ENCODE results near the gene SNX25. TPM values are rescaled to one million over a fixed set of nuclear protein-coding genes. Genes with fewer than 3 reads are reported as not detected.
"Not testable (repeated sequence)": the region's sequence is repeated elsewhere in the genome, so short reads cannot be mapped to it uniquely, and the experiment has no call there.

Gene SNX25
- total RNA-seq, 1 donor from 2014 or later, result 13.0 TPM

- no peak overlapping the region for H3K27ac ChIP-seq
- H3K4me3 ChIP-seq, result no peak overlapping the region
- TF ChIP-seq CTCF (IDR thresholded peaks at IDR 0.05) (no peak), POLR2AphosphoS5 (IDR thresholded peaks at IDR 0.05; ENCODE audit: insufficient read depth in 1 of 2, low read depth in 1 of 2) (no peak), POLR2A (IDR thresholded peaks at IDR 0.05) (no peak)
- H3K9me3 ChIP-seq, result no peaks in the 10 kb centered on the region
- no peaks in the 10 kb centered on the region for H3K36me3 ChIP-seq
- no peaks in the 10 kb centered on the region for H3K4me1 ChIP-seq
- H3K27me3 ChIP-seq, result no peaks in the 10 kb centered on the region
- intact Hi-C loops (cut with DNase I), result no loop called here
- DNase-seq (ENCODE audit: extremely low spot score in 2 of 2), result no peak
Measured at GRCh38 chr4:185255868-185256267, 46.5 kb downstream of the SNX25 start.

DNA sequence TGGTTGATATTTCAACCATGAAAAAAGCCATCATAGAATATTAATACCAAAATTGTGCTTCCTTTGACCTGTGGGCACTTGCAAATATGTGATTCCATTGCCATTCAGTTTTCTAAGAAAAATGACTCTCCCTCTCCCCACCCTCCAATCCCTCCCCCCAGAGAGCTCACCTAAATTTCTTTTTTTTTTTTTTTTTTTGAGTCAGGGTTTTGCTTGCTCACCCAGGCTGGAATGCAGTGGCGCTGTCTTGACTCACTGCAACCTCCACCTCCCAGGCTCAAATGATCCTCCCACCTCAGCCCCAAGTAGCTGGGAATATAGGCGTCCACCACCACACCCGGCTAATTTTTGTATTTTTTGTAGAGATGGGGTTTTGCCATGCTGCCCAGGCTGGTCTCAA, 47.0 kb downstream of the SNX25 start:
- intact Hi-C loops (cut with DNase I), result no loop called here
- Histone ChIP-seq H3K4me3 (no peak overlapping the region), H3K4me1 (no peaks in the 10 kb centered on the region), H3K27ac (no peak overlapping the region), H3K9me3 (no peaks in the 10 kb centered on the region), H3K36me3 (no peaks in the 10 kb centered on the region), H3K27me3 (no peaks in the 10 kb centered on the region)
- DNase-seq (ENCODE audit: extremely low spot score in 2 of 2), result no peak
- TF ChIP-seq POLR2A (IDR thresholded peaks at IDR 0.05), result no peak
- TF ChIP-seq CTCF (IDR thresholded peaks at IDR 0.05), result no peak
- TF ChIP-seq POLR2AphosphoS5 (IDR thresholded peaks at IDR 0.05; ENCODE audit: insufficient read depth in 1 of 2, low read depth in 1 of 2), result no peak

DNA sequence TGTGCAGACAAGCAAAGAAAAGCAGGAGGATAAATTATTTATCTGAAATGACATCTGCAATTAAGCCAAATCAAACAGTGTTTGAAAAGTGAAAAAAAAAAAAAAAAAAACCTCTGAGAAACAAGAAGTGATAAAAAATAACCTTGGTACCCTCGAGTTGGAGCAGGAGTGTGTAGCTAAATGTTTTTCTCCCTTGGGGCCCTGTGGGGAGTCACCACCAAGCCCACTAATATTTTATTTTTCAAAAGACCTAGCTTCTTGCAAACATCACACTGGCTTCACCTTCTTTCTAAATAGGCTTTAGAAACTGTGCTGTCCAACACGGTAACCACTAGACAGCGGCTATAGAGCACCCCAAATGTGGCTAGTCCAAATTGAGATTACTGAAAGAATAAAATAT, 47.7 kb downstream of the SNX25 start:
- no peak for DNase-seq (ENCODE audit: extremely low spot score in 2 of 2)
- H3K4me1 ChIP-seq, result no peaks in the 10 kb centered on the region
- no peak overlapping the region for H3K4me3 ChIP-seq
- no peak for TF ChIP-seq POLR2A (IDR thresholded peaks at IDR 0.05)
- TF ChIP-seq CTCF (IDR thresholded peaks at IDR 0.05), result no peak
- no peak for TF ChIP-seq POLR2AphosphoS5 (IDR thresholded peaks at IDR 0.05; ENCODE audit: insufficient read depth in 1 of 2, low read depth in 1 of 2)
- H3K36me3 ChIP-seq, result no peaks in the 10 kb centered on the region
- H3K27ac ChIP-seq, result no peak overlapping the region
- H3K9me3 ChIP-seq, result no peaks in the 10 kb centered on the region
- intact Hi-C loops (cut with DNase I), result no loop called here
- no peaks in the 10 kb centered on the region for H3K27me3 ChIP-seq

DNA sequence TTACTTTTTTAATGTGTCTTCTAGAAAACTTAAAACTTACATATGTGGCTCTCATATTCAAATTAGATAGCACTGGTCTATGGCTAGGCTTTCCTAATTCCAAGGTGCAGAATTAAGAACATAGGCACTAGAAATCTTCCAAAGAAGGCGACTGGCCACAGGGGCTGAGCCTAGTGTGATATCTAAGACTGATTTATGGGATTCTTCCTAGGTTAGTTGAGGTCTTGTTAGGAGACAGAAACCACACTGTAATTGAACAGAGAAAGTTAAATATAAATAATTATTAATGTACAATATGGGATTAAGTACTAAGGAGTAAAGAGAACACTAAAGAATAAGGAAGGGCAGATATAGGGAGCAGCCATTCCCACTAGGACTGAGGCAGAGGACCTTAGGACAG, 48.3 kb downstream of the SNX25 start:
- H3K36me3 ChIP-seq, result no peaks in the 10 kb centered on the region
- no peak for DNase-seq (ENCODE audit: extremely low spot score in 2 of 2)
- H3K27ac ChIP-seq, result no peak overlapping the region
- no peaks in the 10 kb centered on the region for H3K9me3 ChIP-seq
- intact Hi-C loops (cut with DNase I), result no loop called here
- no peaks in the 10 kb centered on the region for H3K27me3 ChIP-seq
- no peaks in the 10 kb centered on the region for H3K4me1 ChIP-seq
- H3K4me3 ChIP-seq, result no peak overlapping the region
- TF ChIP-seq POLR2AphosphoS5 (IDR thresholded peaks at IDR 0.05; ENCODE audit: insufficient read depth in 1 of 2, low read depth in 1 of 2) (no peak), POLR2A (IDR thresholded peaks at IDR 0.05) (no peak), CTCF (IDR thresholded peaks at IDR 0.05) (no peak)

DNA sequence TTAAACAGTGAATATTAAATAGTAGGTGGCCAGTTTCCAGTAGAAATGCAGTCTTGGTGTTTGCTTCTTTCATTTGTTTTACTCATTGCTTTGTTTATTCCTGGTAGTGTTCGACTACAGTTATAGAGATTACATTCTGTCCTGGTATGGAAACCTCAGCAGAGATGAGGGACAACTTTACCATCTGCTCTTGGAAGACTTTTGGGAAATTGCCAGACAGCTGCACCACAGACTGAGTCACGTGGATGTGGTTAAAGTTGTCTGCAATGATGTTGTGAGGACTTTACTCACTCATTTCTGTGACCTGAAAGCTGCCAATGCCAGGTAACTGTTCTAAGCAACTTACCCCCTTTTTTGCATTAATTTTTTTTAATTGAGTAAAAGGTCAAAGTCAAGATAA, 49.3 kb downstream of the SNX25 start:
- DNase-seq (ENCODE audit: extremely low spot score in 2 of 2); H3K4me1 ChIP-seq; H3K27ac ChIP-seq; H3K36me3 ChIP-seq; intact Hi-C loops (cut with DNase I); H3K9me3 ChIP-seq; H3K27me3 ChIP-seq; H3K4me3 ChIP-seq: not testable (repeated sequence)

DNA sequence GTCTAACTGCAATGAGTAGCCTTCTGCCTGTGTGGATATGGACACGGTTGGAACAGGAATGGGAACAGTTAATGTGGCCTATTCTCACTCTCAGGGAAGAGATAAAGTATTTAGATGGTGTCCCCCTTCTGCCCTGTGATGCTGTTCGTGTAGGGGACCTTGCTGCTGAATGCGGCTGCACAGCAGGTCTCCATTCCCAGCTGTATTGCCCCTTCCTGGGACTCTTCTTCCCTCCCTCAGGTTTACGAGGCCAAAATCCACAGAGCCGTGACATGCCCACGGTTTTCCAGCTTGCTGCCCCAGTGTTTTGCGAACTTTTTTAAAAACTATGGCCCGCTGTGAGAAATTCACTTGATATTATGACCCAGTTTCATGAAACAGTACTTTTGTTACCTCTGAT, 50.3 kb downstream of the SNX25 start:
- no peaks in the 10 kb centered on the region for H3K27me3 ChIP-seq
- H3K36me3 ChIP-seq, result no peaks in the 10 kb centered on the region
- no peaks in the 10 kb centered on the region for H3K4me1 ChIP-seq
- no peak for DNase-seq (ENCODE audit: extremely low spot score in 2 of 2)
- intact Hi-C loops (cut with DNase I), result no loop called here
- H3K27ac ChIP-seq, result no peak overlapping the region
- H3K9me3 ChIP-seq, result no peaks in the 10 kb centered on the region
- H3K4me3 ChIP-seq, result no peak overlapping the region
- TF ChIP-seq CTCF (IDR thresholded peaks at IDR 0.05) (no peak), POLR2A (IDR thresholded peaks at IDR 0.05) (no peak)

All from vagina (tissue), 2 donors.